ENCODE measurements around the gene SORT1.
"Not testable (repeated sequence)": the region's sequence is repeated elsewhere in the genome, so short reads cannot be mapped to it uniquely, and the experiment has no call there.

The SORT1 gene

GRCh38 chr1:109379907-109380306 is 17.8 kb downstream of the SORT1 start:
- no peak for DNase-seq (ENCODE audit: low read depth in 3 of 3)

GRCh38 chr1:109379422-109379821 is 18.3 kb downstream of the SORT1 start:
- DNase-seq (ENCODE audit: low read depth in 3 of 3): no peak

GRCh38 chr1:109377698-109378097 is 20.0 kb downstream of the SORT1 start:
- no peak for DNase-seq (ENCODE audit: low read depth in 3 of 3)

DNA sequence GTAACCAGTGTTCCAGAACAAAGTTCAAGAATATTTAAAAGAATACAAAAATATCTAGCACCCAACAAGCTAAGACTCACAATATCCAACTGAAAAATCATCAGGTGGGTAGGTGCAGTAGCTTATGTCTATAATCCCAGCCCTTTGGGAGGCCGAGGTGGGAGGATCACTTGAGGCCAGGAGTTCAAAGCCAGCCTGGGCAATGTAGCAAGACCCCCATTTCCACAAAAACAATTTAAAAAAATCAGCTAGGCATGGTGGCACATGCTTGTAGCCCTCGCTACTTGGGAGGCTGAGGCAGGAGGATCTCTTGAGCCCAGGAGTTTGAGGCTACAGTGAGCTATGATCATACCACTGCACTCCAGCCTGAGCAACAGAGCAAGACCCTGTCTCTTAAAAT is 24.0 kb downstream of the SORT1 start:
- not testable (repeated sequence) for DNase-seq (ENCODE audit: low read depth in 3 of 3)

GRCh38 chr1:109373126-109373525 is 24.6 kb downstream of the SORT1 start:
- no peak for DNase-seq (ENCODE audit: low read depth in 3 of 3)

DNA sequence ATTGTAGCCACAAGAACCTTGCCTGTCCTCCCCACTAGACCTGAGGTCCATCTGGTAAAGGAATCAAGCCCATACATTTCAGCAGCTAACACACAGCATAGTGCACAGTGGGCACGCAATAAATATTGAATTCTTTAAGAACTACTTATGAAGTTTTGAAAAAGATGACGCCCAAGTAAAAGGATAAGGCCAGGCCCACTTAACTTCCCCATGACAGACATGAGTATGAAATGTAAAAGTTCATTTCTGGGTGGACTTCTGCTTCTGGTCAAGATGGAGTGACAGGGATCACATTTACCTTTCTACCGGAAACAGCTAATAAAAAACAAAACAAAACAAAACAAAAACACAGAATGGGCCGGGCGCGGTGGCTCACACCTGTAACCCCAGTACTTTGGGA is 25.4 kb downstream of the SORT1 start:
- no peak for DNase-seq (ENCODE audit: low read depth in 3 of 3)

GRCh38 chr1:109371341-109371739 is 26.4 kb downstream of the SORT1 start:
- peak in 2 of 3 donors; percentile 1 to 7 for DNase-seq (ENCODE audit: low read depth in 3 of 3)

DNA sequence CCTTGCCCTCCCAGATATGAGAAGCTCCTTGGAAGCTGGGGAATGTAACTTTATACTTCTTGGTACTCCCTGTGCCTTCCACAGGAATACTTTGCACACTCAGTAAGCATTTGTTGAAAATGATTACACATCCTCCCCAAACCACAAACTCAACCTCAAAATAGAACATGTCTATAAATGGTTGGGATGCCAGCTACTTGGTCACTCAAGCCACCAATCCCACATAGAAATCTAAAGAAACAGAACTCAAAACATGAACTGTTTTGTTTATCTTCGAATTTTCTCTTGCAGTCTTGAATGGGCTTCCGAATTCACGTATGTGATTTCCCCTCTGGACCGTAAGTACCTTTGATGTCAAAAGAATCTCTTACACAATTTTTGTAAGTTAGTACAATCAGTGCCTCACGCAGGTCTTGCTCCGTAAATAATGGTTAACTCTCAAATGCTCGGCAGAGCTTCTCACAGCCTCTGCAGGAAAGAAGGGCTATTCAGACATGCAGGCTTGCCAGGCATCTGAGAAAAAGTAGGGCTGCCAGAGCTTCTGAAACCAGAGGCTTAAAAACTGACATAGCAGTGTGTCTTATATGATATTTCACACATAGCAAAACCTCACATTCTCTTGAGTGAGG is 26.9 kb downstream of the SORT1 start:
- no peak for DNase-seq (ENCODE audit: low read depth in 3 of 3)

GRCh38 chr1:109369167-109369746 is 28.5 kb downstream of the SORT1 start:
- DNase-seq (ENCODE audit: low read depth in 3 of 3): no peak

- no peak for DNase-seq (ENCODE audit: low read depth in 3 of 3)
Observed at GRCh38 chr1:109368464-109368863, 29.3 kb downstream of the SORT1 start.

GRCh38 chr1:109367626-109368025 is 30.1 kb downstream of the SORT1 start:
- DNase-seq (ENCODE audit: low read depth in 3 of 3): no peak

- DNase-seq (ENCODE audit: low read depth in 3 of 3): no peak
Observed at GRCh38 chr1:109365642-109366204, 32.0 kb downstream of the SORT1 start.

DNA sequence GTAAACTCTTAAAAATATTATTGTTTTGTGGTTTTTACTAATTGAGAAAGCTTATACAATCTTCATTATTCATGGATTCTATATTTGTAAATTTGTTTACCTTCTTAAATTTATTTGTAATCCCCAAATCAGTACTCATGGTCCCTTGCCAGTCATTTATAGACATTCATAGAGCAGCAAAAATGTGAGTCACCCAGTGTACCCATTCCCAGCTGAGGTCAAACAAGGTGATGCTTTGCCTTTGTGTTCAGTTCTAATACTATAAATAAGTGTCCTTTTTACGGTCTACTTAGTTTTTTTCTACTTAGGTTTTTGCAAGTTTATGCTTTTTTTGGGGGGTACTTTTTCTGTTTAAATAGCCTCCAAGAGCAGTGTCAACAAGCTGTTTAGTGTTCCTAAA is 36.1 kb downstream of the SORT1 start:
- no peak for DNase-seq (ENCODE audit: low read depth in 3 of 3)

DNA sequence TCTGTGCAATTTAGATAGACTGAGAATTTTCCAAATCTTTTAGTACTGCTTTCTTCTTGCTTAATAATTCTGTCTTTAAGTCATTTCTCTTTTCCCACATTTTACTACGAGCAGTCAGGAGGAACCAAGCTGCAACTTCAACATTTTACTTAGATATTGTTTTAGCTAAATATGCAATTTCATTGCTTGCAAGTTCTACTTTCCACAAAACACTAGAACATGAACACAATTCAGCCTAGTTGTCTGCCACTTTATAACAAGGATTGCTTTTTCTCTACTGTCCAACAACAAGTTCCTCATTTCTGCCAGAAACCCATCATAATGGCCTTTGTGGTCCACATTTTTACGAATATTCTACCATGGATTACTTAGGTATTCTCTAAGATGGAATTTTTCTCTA is 36.6 kb downstream of the SORT1 start:
- no peak for DNase-seq (ENCODE audit: low read depth in 3 of 3)

GRCh38 chr1:109357616-109358015 is 40.1 kb downstream of the SORT1 start:
- no peak for DNase-seq (ENCODE audit: low read depth in 3 of 3)

GRCh38 chr1:109356915-109357314 is 40.8 kb downstream of the SORT1 start:
- no peak for DNase-seq (ENCODE audit: low read depth in 3 of 3)

GRCh38 chr1:109356505-109356904 is 41.2 kb downstream of the SORT1 start:
- DNase-seq (ENCODE audit: low read depth in 3 of 3): no peak

DNA sequence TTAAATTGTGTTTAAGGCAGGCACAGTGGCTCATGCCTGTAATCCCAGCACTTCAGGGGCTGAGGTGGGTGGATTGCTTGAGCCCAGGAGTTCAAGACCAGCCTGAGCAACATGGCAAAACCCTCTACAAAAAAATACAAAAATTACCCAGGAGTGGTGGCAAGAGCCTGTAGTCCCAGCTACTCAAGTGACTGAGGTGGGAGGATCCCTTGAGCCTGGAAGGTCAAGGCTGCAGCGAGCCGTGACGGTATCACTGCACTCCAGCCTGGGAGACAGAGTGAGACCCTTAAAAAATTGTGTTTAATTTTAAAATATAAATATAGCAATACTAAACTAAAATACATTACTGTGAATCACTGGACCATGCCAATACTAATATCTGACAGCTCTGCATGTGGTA is 42.8 kb downstream of the SORT1 start:
- DNase-seq (ENCODE audit: low read depth in 3 of 3): no peak

GRCh38 chr1:109351457-109351856 is 46.3 kb downstream of the SORT1 start:
- no peak for DNase-seq (ENCODE audit: low read depth in 3 of 3)

GRCh38 chr1:109350655-109351054 is 47.1 kb downstream of the SORT1 start:
- DNase-seq (ENCODE audit: low read depth in 3 of 3): no peak

GRCh38 chr1:109350182-109350581 is 47.5 kb downstream of the SORT1 start:
- no peak for DNase-seq (ENCODE audit: low read depth in 3 of 3)

DNA sequence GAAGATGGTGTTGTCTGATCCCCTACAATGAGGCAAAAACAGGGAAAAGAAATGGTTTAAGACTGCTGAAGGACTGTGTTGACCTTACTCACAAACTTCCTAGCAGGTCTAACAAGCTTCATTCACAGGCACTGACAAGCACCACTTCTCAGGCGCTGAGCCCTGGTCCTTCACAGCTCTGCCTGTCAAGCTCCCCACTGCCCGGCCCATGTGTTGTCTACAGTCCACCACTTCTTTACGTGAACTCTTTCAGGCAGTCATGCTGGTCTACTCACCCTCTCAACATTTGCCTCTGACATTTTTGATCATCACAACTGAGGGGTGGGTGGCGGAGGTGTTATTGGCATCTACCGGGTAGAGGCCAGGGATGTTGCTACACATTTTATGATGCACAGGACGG is 50.2 kb downstream of the SORT1 start:
- DNase-seq (ENCODE audit: low read depth in 3 of 3): no peak

Data from stimulated activated CD4-positive, alpha-beta T cell treated with anti-CD3 and anti-CD28 coated beads, TNF-alpha, amount 100 ng/mL, for 48 hours (primary cell).